WTC11 (cell line): ENCODE data around the gene FSD2. TPM values are rescaled to one million over a fixed set of nuclear protein-coding genes. Genes with fewer than 3 reads are reported as not detected.

ENCODE experiments used
- ATAC-seq: fragments of 200-7000 bp; cut with Tn5 transposase; 2 replicates; pipeline ENCODE4 v1.10.0; 2021; ENCODE audit warnings: mild to moderate bottlenecking, moderate library complexity
- CTCF ChIA-PET: fragments of 300-600 bp; sonication (Branson Sonifier 250); formaldehyde crosslinking; loops from one replicate; lab custom pipeline; 2021; ENCODE audit warnings: antibody characterized with exemption; lab: Charles Lee
- POLR2A ChIA-PET: fragments of 350-600 bp; sonication (Branson Sonifier 250); formaldehyde crosslinking; loops from one replicate; lab custom pipeline; 2021; ENCODE audit warnings: antibody characterized with exemption; lab: Charles Lee
- DNase-seq: peaks from one replicate; pipeline ENCODE4 v3.0.0; 2021; ENCODE audit warnings: low spot score
- H3K27ac Mint-ChIP-seq: 2 replicates; pipeline ENCODE4 v1.8.0; 2021; ENCODE audit warnings: mixed read lengths
- H3K27me3 Mint-ChIP-seq: 2 replicates; pipeline ENCODE4 v1.8.0; 2021; ENCODE audit warnings: low read depth, mild to moderate bottlenecking, moderate library complexity, mixed read lengths
- H3K36me3 Mint-ChIP-seq: 2 replicates; pipeline ENCODE4 v1.8.0; 2021; ENCODE audit warnings: mixed read lengths
- H3K4me1 Mint-ChIP-seq: 2 replicates; pipeline ENCODE4 v1.8.0; 2022; ENCODE audit warnings: mixed read lengths
- H3K4me3 Mint-ChIP-seq: 2 replicates; pipeline ENCODE4 v1.8.0; 2021; ENCODE audit warnings: mild to moderate bottlenecking, moderate library complexity, mixed read lengths
- H3K9me3 Mint-ChIP-seq: 2 replicates; pipeline ENCODE4 v1.8.0; 2021; ENCODE audit warnings: mixed read lengths
- AR ChIP-seq: fragments of 250-450 bp; sonication (Bioruptor Pico); IDR thresholded peaks from 2 replicates; pipeline ENCODE4 v1.9.0; 2021; ENCODE audit warnings: mild to moderate bottlenecking
- ATF6 ChIP-seq: sonication (generic); formaldehyde crosslinking; IDR thresholded peaks from 2 replicates; pipeline ENCODE4 v1.8.1; 2023; ENCODE audit warnings: mild to moderate bottlenecking, missing genetic modification reagents
- CBFB ChIP-seq: sonication (generic); formaldehyde crosslinking; IDR thresholded peaks from 2 replicates; pipeline ENCODE4 v1.8.1; 2022; ENCODE audit warnings: mild to moderate bottlenecking, low read depth, missing genetic modification reagents
- E2F4 ChIP-seq: sonication (generic); formaldehyde crosslinking; IDR thresholded peaks from 2 replicates; pipeline ENCODE4 v1.8.1; 2022; ENCODE audit warnings: low read depth, mild to moderate bottlenecking, moderate library complexity, missing genetic modification reagents, borderline replicate concordance
- ELF4 ChIP-seq: sonication (generic); formaldehyde crosslinking; IDR thresholded peaks from 2 replicates; pipeline ENCODE4 v1.8.1; 2022; ENCODE audit warnings: low read depth, mild to moderate bottlenecking, moderate library complexity, missing genetic modification reagents
- EMX1 ChIP-seq: fragments of 250-450 bp; sonication (Bioruptor Pico); IDR thresholded peaks from 2 replicates; pipeline ENCODE4 v1.8.0; 2021; ENCODE audit warnings: mild to moderate bottlenecking
- GABPB1 ChIP-seq: sonication (generic); formaldehyde crosslinking; IDR thresholded peaks from 2 replicates; pipeline ENCODE4 v1.8.1; 2023; ENCODE audit warnings: mild to moderate bottlenecking, missing genetic modification reagents
- GRHL2 ChIP-seq: fragments of 250-450 bp; sonication (Bioruptor Pico); IDR thresholded peaks from 2 replicates; pipeline ENCODE4 v1.8.0; 2022; ENCODE audit warnings: mild to moderate bottlenecking, moderate library complexity; ENCODE audit not compliant: insufficient replicate concordance, severe bottlenecking
- IRF1 ChIP-seq: sonication (generic); formaldehyde crosslinking; IDR thresholded peaks from 2 replicates; pipeline ENCODE4 v1.8.0; 2023; ENCODE audit warnings: missing genetic modification reagents
- MYBL2 ChIP-seq: sonication (generic); formaldehyde crosslinking; IDR thresholded peaks from 2 replicates; pipeline ENCODE4 v1.8.1; 2023; ENCODE audit warnings: mild to moderate bottlenecking, moderate library complexity, missing genetic modification reagents
- NFATC4 ChIP-seq: fragments of 250-450 bp; sonication (Bioruptor Pico); IDR thresholded peaks from 2 replicates; pipeline ENCODE4 v1.9.0; 2021; ENCODE audit warnings: mild to moderate bottlenecking
- NR3C1 ChIP-seq: sonication (generic); formaldehyde crosslinking; conservative IDR thresholded peaks from 2 replicates; pipeline ENCODE4 v1.8.1; 2023; ENCODE audit warnings: low read depth, mild to moderate bottlenecking, missing genetic modification reagents
- SMAD4 ChIP-seq: sonication (generic); formaldehyde crosslinking; IDR thresholded peaks from 2 replicates; pipeline ENCODE4 v1.8.0; 2022; ENCODE audit warnings: mild to moderate bottlenecking, missing genetic modification reagents
- SOX15 ChIP-seq: fragments of 250-450 bp; sonication (Bioruptor Pico); IDR thresholded peaks from 2 replicates; pipeline ENCODE4 v1.9.0; 2021; ENCODE audit warnings: mild to moderate bottlenecking
- ZNF396 ChIP-seq: fragments of 250-450 bp; sonication (Bioruptor Pico); IDR thresholded peaks from 2 replicates; pipeline ENCODE4 v1.8.0; 2021; ENCODE audit warnings: mild to moderate bottlenecking, moderate library complexity, borderline replicate concordance
- ZNF423 ChIP-seq: fragments of 250-450 bp; sonication (Bioruptor Pico); IDR thresholded peaks from 2 replicates; pipeline ENCODE4 v2.1.2; 2022; ENCODE audit warnings: mild to moderate bottlenecking, moderate library complexity
- ZNF532 ChIP-seq: fragments of 250-450 bp; sonication (Bioruptor Pico); IDR thresholded peaks from 2 replicates; pipeline ENCODE4 v1.9.0; 2021; ENCODE audit warnings: mild to moderate bottlenecking, borderline replicate concordance
- ZNF671 ChIP-seq: fragments of 250-450 bp; sonication (Bioruptor Pico); IDR thresholded peaks from 2 replicates; pipeline ENCODE4 v1.8.0; 2021; ENCODE audit warnings: mild to moderate bottlenecking
- total RNA-seq: library from RNA; stranded (reverse); gene quantifications from 3 replicates; pipeline ENCODE4 v1.2.3, GENCODE V29; 2021

The FSD2 gene
- total RNA-seq, 1 experiment from 2014 or later = not detected

GRCh38 chr15:82790321-82790720, 15.5 kb downstream of the FSD2 start:
- no peak for DNase-seq
- H3K36me3 Mint-ChIP-seq = no peaks in the 10 kb centered on the region
- H3K4me3 Mint-ChIP-seq = no peak overlapping the region
- no peak for ATAC-seq
- ChIA-PET CTCF (no interaction called here), POLR2A (no interaction called here)
- no peaks in the 10 kb centered on the region for H3K4me1 Mint-ChIP-seq
- H3K9me3 Mint-ChIP-seq = peaks cover 16% of the 10 kb centered on the region
- H3K27me3 Mint-ChIP-seq = peaks cover 15% of the 10 kb centered on the region
- TF ChIP-seq CBFB (no peak), NFATC4 (CRISPR knock-in tag) (no peak), ZNF671 (CRISPR knock-in tag) (no peak), SMAD4 (CRISPR knock-in tag) (no peak), SOX15 (CRISPR knock-in tag) (no peak), IRF1 (no peak), MYBL2 (no peak), GRHL2 (CRISPR knock-in tag) (no peak), ZNF396 (CRISPR knock-in tag) (no peak), EMX1 (CRISPR knock-in tag) (no peak), ATF6 (no peak), NR3C1 (CRISPR knock-in tag) (no peak), E2F4 (no peak), ZNF532 (CRISPR knock-in tag) (no peak), ELF4 (CRISPR knock-in tag) (no peak), ZNF423 (CRISPR knock-in tag) (no peak), AR (no peak), GABPB1 (CRISPR knock-in tag) (no peak)
- H3K27ac Mint-ChIP-seq = no peak overlapping the region
